ENCODE results near the gene TBC1D24.
A peak's percentile ranks its signal among the peaks of the same experiment; 100 is the strongest.
"Not testable (repeated sequence)": the region's sequence is repeated elsewhere in the genome, so short reads cannot be mapped to it uniquely, and the experiment has no call there.

TBC1D24 gene

DNA sequence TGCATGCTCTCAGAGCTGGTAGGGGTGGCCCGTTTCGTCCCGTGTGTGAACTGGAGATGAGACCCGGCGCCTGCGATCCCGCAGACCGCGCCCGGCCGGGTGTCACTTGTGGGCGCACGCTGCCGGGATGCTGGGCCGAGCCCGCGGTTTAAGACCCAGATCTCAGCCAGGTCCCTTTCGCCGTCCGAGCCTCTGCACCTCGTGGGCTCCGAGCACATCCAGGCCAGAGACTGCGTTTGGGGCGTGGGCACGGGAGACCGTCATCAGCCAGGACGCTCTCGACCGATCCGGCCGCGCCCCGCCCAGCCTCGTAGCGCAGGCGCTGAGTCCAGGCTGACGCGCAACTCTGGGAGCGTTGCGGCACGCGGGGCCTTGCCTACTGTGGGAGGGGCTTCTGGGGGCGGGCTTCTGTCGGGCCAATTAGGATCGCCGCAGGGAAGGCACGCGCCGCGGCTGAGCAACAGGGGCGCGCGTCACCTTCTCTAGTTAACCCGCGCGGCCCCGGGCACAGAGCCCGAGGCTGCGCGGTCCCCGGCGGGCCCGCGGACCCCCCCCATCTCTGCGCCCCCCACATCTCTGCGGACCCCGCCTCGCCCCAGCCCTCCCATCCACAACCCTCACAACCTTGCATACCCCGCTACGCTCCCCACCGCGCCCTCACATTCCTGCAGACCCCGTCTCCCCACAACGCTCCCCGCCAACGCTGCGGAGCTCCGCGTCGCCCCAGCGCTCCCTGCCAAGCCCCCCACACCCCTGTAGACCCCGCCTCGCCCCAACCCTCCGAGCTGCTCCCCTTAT is 57.0 kb downstream of the TBC1D24 start:
- DNase-seq (ENCODE audit: low read depth, low spot score): peak; percentile 93

DNA sequence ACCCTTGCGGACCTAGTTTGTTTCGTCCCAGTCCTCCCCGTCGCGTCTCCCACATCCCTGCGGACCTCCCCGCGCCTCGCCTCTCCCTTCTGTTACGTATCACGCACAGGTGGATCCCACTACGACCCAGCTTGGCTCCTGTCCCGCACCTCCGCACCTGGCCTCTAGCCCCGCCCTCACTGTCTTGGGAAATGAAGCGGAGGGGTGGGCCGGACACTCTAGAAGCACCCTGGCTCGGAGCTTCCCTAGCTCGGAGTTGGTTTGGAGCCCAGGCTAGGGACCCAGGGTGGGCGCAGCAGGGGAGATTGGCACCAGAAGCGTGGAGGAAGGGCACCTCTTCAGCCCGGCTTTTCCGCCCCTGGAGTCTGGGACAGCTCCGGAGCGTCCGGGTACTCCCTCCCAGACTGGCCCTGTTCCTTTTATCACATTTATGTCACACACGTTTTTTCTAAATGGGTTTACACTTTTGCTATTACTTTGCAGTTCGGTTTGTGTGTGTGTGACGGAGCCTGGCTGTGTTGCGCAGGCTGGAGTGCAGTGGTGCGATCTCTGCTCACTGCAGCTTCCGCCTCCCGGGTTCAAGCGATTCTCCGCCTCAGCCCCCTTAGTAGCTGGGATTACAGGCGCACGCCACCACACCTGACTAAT is 57.7 kb downstream of the TBC1D24 start:
- DNase-seq (ENCODE audit: low read depth, low spot score): no peak

DNA sequence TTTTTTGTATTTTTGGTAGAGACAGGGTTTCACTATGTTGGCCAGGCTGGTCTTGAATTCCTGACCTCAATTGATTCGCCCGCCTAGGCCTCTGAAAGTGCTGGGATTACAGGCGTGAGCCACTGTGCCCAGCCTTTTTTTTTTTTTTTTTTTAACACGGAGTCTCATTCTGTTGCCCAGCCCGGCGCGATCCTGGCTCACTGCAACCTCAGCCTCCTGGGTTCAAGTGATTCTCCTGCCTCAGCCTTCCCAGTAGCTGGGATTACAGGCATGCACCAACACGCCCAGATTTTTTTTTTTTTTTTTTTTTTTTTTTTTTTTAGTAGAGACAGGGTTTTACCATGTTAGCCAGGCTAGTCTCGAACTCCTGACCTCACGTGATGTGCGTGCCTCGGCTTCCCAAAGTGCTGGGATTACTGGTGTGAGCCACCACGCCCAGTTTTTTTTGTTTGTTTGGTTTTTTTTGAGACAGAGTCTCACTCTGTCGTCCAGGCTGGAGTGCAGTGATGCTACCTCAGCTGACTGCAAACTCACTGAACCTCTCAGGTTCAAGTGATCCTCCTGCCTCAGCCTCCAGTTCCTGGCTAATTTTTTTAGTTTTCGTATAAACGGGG is 58.3 kb downstream of the TBC1D24 start:
- DNase-seq (ENCODE audit: low read depth, low spot score): not testable (repeated sequence)

DNA sequence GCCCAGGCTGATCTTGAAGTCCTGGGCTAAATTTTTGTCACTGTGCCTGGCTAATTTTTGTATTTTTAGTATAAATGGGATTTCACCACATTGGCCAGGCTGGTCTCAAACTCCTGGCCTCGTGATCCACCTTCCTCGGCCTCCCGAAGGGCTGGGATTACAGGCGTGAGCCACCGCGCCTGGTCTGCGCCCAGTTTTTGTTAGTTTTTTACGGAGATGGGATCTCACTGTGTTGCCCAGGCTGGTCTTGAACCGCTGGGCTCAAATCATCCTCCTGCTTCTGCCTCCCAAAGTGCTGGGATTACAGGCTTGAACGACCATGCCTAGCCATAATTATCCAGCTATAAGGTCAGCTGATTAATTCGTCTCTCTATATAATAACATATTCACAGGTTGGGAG is 59.0 kb downstream of the TBC1D24 start:
- DNase-seq (ENCODE audit: low read depth, low spot score): no peak

DNA sequence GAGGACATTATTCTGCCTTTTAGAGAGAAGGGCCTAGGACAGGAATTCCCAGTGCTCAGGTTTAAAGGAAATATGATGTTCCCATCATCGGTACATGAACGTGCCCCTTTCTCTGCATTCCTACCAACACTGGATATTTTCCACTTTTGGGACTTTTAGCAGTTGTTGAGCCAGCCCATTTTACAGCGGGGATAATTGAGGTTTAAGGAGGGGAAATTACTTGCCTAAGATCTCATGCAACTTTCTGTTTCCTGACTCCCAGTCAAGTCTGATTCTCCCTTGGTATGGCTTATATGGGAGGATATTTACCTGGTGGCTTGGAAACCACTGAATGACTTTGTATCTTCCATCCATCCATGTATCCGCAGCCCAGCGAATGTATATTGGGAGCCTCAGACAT is 59.4 kb downstream of the TBC1D24 start:
- not testable (repeated sequence) for DNase-seq (ENCODE audit: low read depth, low spot score)

DNA sequence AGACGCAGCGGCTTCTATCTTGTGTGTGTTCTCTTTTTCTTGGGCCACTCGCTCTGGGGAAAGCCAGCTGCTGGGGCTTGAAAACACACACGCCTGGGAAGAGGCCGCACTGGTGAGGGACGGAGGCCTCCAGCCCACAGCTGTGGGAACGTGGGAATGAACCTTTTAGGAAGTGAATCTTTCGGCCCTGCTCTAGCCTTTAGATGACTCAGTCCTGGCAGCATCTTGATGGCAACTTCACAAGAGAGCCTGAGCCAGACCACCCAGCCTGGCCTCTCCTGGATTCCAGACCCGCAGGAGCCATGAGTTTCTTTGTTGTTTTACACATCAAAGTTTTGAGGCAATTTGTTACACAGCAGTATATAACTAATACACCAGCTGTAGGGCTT is 60.7 kb downstream of the TBC1D24 start:
- DNase-seq (ENCODE audit: low read depth, low spot score): no peak

DNA sequence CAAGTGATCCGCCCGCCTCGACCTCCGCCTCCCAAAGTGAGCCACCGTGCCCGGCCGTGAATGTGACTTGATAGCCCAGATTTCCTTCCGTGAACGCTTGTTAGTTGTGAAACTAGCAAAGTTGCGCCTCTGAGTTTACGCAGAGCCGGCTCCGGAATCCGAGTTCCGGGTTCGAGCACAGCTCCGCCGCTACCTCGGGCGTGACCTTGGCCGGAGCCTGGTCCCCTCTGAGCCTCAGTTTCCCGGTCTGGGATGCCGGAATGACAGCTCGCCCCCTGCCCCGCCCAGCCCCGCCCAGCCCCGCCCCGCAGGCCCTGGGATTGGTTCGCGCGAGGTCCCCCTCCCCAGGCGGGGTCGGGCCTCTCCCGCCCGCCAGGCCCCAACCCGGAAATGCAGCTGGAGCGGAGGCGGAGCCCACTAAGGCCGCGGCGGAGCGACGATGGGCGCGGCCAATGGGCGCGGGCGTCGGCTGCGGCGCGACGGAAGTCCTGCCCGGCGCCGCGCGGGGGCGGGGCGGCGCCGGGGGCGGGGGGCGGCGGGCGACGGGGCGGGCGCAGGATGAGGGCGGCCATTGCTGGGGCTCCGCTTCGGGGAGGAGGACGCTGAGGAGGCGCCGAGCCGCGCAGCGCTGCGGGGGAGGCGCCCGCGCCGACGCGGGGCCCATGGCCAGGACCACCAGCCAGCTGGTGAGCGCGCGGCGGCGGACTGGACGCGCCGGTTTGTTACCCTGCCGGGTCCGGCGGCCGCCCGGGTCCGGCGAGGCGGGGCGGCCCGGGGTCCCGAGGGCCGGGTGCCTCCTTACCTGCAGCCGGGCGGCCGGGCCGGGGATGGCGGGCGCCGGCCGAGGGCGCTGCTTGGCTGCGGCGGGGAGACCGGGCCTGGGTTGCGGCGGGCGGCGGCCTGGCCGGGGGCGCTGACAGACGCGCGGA is 62.8 kb downstream of the TBC1D24 start, which contains the start of gene PDPK1:
Gene PDPK1 (plus strand): TSS at position 571 of the 929 bp plus-strand sequence. CDS start 92 bp downstream, at position 663.
- peak; percentile 81 for DNase-seq (ENCODE audit: low read depth, low spot score)

DNA sequence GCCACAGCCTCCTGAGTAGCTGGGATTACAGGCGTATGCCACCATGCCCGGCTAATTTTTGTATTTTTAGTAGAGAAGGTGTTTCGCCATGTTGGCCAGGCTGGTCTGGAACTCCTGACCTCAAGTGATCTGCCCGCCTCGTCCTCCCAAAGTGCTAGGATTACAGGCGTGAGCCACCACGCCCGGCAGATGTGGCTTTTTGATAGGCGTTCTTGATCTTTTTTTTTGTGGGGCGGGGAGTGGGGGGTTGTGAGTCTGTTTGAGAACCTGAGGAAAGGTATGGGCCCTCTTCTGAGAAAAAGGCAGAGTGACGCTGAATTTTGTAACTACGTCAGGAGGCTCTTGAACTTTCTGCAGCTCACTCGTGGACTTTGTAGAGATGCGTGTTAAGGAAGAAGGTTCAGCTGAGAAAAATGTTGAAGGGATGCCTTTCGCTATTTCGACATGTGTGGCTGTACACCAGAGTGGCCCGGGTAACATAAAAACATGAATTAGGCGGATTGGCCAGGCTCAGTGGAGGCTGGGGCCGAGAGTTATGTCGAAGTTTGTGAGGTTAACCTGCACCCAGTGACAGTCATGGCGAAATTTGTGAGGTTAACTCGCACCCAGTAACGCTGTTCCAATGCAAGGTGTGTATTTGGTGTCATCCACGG is 64.4 kb downstream of the TBC1D24 start:
- not testable (repeated sequence) for DNase-seq (ENCODE audit: low read depth, low spot score)

DNA sequence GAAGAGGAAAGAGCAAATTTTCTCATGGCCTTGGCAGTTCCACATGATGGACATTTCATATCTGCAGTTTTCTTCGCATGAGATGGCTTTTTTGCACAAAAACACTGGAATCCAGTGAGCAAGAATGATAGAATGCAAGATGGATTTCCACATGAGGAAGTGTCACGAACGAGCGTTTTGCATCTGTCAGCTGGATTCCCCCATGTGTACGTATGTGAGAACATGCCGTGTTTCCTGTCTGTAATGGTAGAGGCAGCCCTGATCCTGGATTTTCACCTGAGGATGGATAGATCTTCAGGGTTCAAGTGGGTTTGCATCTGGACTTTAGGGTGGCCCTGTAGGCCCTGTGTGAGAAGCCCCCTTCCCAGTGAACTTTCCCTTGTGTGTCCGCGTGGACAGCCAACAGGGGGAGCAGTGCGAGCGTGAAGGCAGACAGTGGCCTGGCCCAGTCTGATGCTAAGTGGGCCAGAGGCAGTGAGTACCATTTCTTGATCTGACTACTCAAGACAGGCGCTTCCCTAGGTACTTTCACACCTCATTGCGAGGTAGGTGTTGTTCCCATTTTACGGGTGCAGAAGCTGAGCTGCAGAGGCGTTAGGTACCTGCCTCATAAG is 65.0 kb downstream of the TBC1D24 start:
- not testable (repeated sequence) for DNase-seq (ENCODE audit: low read depth, low spot score)

DNA sequence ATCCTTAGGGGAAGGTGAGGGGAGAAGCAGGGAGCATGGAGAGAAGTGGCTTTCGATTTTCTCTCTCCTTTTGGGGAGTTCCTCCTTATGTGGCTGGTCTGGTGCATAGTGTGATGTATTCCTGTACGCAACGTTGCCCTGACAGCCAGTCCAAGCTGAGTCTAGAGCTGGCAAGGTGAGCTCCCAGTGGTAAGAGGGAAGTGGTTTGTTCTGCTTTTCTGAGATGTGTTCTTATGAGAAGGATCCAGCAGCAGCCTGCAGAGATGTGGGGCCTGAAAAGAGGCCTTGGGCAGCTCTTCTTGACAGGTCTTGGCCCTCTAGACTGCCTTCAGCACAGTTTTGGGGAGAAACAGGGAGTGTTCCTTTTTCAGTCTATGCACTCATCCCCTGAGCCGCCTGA is 66.0 kb downstream of the TBC1D24 start:
- DNase-seq (ENCODE audit: low read depth, low spot score): not testable (repeated sequence)

DNA sequence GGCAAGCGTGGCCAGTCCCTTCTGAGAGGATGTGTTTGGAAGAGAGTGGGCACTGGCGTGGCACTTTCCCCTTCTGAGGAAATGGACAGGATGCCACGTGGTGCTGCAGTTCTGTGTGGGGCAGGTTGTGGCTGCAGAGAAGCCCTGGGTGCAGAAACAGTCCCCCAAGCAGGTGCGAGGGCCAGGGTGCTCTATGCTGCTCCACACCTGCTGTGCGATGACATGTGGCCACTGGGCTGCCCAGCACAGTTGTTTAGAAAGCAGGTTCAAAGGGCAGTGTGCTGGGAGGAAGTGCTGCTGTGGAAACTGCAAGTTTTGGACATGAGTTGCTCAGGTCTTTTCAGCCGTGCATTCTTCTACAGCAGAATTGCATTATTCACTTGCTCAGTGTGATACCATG is 66.5 kb downstream of the TBC1D24 start:
- DNase-seq (ENCODE audit: low read depth, low spot score): not testable (repeated sequence)

DNA sequence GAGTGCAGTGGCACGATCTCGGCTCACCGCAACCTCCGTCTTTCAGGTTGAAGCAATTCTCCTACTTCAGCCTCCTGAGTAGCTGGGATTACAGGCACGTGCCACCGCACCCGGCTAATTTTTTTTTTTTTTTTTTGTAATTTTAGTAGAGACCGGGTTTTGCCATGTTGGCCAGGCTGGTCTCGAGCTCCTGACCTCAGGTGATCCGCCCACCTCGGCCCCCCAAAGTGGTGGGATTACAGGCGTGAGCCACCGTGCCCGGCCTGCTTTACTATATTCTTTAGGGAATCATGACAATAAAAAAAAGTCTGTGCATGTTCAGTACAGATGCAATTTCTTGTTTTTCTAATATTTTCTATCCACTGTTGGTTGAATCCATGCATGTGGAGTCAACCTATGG is 68.8 kb downstream of the TBC1D24 start:
- DNase-seq (ENCODE audit: low read depth, low spot score): not testable (repeated sequence)

DNA sequence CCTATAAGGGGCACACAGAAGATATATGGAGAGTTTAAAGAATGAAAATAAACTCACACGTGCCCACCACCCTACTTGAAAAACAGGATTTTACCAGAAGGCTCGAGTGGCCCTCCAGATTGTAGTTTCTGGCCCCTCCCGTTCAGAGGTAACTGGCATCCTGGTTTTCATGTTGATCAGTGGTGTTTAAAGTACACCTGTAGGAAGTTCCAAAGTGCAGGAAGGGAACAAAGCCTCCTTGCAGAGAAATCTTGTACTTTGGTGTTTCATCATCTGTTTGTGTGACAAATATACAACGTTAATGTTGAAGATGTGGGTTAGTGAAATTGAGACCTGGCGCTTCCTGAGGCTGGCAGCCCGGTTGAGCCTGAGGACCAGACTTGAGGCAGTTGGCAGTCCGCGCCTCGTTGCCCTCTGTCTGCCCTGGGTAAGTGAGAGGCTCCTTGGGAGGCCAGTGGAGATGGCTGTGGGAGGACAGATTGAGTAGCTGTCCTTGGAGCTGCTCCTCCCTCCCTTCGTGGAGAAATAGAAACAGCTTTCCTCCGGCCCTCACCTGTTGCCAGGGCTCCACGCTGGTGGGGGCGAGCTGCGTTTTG is 75.5 kb downstream of the TBC1D24 start:
- DNase-seq (ENCODE audit: low read depth, low spot score): not testable (repeated sequence)

DNA sequence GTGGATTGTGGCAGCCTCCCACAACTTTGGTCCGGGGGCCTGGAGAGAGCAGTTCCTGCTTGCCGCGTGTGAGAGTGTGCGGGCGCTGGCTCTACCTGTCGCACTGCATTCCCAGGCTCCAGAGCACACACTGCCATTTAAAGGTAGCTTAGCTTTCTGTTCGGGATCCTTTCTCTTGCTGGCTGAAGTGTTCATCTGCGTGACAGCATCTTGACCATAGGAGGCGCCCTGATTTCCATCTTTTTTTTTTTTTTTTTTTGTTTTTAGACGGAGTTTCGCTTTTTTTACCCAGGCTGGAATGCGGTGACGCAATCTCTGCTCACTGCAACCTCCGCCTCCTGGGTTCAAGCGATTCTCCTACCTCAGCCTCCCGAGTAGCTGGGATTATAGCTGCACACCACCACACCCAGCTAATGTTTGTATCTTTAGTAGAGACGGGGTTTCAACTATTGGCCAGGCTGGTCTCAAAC is 76.5 kb downstream of the TBC1D24 start:
- DNase-seq (ENCODE audit: low read depth, low spot score): not testable (repeated sequence)

DNA sequence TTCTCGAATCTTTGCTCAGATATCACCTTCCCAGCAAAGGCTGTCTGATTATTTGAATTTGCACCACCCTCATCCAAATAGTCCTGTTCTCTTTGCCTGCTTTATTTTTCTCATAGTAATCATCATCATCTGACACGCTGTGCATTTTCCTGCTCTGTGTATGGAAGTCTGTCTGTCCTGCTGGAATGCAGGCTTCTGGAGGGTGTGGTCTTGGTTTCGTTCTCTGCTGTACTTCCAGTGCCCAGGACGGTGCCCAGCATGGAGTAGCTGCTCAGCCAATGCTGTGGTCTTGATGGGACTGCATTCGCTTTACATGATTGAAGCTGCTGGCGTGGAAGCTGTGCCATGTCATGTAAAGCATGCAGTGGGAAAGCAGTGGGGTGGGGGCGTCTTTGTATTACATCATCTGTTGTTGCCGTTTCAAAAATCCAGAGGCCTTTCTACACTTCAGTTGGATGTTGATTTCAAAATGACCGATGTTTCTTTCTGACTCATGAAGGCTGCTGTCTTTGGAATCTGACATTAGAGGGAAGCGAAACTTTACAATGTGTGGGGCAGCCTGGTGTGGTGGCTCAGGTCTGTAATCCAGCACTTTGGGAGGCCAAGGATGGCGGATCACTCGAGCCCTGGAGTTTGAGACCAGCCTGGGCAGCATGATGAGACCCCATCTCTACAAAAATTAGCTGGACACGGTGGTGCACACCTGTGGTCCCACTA is 79.9 kb downstream of the TBC1D24 start:
- DNase-seq (ENCODE audit: low read depth, low spot score): not testable (repeated sequence)
